ENCODE data around the gene ADAM22. TPM values are rescaled to one million over a fixed set of nuclear protein-coding genes. Genes with fewer than 3 reads are reported as not detected.

Gene ADAM22
- polyA plus RNA-seq, 1 of the 3 experiments (the other 2 are of a cell fraction): 3.0 TPM

DNA sequence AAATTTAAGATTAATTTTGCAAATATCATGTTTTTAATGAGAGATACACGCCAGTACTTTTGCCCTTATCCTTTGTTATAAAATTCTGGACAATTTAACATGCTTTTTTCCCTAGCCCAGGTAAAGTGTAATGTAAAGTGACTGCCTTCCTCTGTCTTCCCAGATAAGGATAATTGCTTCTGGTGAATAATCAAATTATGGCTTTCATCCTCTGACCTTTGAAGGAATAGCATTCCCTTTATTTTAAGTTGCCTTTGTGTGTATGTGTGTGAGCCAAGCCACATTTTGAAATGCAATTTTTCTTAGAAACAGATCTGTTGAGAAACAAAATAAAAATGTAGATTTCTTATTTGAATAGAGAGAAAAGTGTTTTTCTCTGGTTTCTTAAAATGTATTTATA lies 107.5 kb downstream of the ADAM22 start:
- WGBS (ENCODE audit: low lambda C conversion rate): 71% methylated on average over 1 of the region's 1 CpG
- Histone ChIP-seq H3K27me3 (ENCODE audit: insufficient read depth) (no peaks in the 10 kb centered on the region), H3K9me3 (no peaks in the 10 kb centered on the region), H3K36me3 (replicated peaks in 1 of 2; ENCODE audit: control insufficient read depth in 1 of 2, insufficient read depth in 2 of 2, low read length in 1 of 2) (no peaks in the 10 kb centered on the region), H3K9ac (no peak overlapping the region), H3K4me1 (ENCODE audit: control insufficient read depth in 1 of 2, insufficient read depth in 2 of 2, low read depth in 1 of 2, low read length in 1 of 2) (peaks cover 0 to 47% of the 10 kb centered on the region in 2 experiments; a peak in 2 of 4 replicates), H2AFZ (ENCODE audit: low read depth) (no peak overlapping the region), H4K20me1 (ENCODE audit: insufficient read depth) (no peaks in the 10 kb centered on the region), H3K79me2 (ENCODE audit: insufficient read depth) (no peaks in the 10 kb centered on the region), H3F3A (replicated peaks; ENCODE audit: insufficient read depth) (no peaks in the 10 kb centered on the region), H3K4me3 (ENCODE audit: low read depth in 2 of 2, low read length in 1 of 2) (no peak overlapping the region), H3K4me2 (no peak overlapping the region; the same call in 1 of the 2 replicates), H3K27ac (ENCODE audit: low read depth in 2 of 2, low read length in 1 of 2) (peak overlapping the region in 1 of 2 experiments; percentile 61; a peak in 2 of 4 replicates), H3K9me2 (no peaks in the 10 kb centered on the region)
- ChIA-PET POLR2A (no interaction called here), CTCF (interaction anchor here (2.1 kb wide), 1 partner anchor 76 kb away, joined by 7 read pairs; no protein-coding TSS in a partner anchor)
- TF ChIP-seq, protein P1, sequence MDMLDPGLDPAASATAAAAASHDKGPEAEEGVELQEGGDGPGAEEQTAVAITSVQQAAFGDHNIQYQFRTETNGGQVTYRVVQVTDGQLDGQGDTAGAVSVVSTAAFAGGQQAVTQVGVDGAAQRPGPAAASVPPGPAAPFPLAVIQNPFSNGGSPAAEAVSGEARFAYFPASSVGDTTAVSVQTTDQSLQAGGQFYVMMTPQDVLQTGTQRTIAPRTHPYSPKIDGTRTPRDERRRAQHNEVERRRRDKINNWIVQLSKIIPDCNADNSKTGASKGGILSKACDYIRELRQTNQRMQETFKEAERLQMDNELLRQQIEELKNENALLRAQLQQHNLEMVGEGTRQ (IDR thresholded peaks at IDR 0.05; ENCODE audit: borderline replicate concordance, low read depth, low read length): no peak
- TF ChIP-seq TCF12 (IDR thresholded peaks at IDR 0.05) (0 out of 2 replicates have a peak, but pooled peaks have one; percentile 10), EP300 (IDR thresholded peaks at IDR 0.05; ENCODE audit: borderline replicate concordance in 1 of 2, low read depth in 1 of 2, low read length in 1 of 2) (peak in 1 of 2 experiments; percentile 54; a peak in 1 of 4 replicates), MXI1 (IDR thresholded peaks at IDR 0.05; ENCODE audit: low read depth, low read length) (peak; percentile 23; the same call in 1 of the 2 replicates), RCOR1 (IDR thresholded peaks at IDR 0.05; ENCODE audit: low read length) (peak; percentile 17; the same call in 1 of the 2 replicates), TAF1 (IDR thresholded peaks at IDR 0.05; ENCODE audit: borderline replicate concordance, low read depth, low read length) (no peak)
- TF ChIP-seq, protein P2, sequence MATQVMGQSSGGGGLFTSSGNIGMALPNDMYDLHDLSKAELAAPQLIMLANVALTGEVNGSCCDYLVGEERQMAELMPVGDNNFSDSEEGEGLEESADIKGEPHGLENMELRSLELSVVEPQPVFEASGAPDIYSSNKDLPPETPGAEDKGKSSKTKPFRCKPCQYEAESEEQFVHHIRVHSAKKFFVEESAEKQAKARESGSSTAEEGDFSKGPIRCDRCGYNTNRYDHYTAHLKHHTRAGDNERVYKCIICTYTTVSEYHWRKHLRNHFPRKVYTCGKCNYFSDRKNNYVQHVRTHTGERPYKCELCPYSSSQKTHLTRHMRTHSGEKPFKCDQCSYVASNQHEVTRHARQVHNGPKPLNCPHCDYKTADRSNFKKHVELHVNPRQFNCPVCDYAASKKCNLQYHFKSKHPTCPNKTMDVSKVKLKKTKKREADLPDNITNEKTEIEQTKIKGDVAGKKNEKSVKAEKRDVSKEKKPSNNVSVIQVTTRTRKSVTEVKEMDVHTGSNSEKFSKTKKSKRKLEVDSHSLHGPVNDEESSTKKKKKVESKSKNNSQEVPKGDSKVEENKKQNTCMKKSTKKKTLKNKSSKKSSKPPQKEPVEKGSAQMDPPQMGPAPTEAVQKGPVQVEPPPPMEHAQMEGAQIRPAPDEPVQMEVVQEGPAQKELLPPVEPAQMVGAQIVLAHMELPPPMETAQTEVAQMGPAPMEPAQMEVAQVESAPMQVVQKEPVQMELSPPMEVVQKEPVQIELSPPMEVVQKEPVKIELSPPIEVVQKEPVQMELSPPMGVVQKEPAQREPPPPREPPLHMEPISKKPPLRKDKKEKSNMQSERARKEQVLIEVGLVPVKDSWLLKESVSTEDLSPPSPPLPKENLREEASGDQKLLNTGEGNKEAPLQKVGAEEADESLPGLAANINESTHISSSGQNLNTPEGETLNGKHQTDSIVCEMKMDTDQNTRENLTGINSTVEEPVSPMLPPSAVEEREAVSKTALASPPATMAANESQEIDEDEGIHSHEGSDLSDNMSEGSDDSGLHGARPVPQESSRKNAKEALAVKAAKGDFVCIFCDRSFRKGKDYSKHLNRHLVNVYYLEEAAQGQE (IDR thresholded peaks at IDR 0.05; ENCODE audit: low read depth, low read length): no peak
- DNase-seq: peak; percentile 26

DNA sequence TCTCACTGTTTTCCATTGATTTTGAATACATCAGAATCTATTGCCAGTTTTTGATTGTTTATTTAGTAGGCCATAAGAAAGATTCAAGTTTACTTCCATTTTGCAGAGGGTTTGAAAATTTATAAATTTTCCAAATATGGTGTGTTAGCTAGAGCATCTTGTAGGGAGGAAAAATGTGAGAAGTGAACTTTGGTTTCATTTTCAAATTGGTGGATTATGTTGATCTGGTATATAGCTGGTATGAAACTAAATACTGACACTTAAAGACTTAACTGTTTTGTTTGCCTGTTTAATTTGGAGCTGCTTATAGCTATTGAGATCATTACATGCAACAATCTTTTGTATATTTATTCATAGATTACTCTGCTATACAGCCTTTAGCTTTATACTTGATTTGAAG lies 108.1 kb downstream of the ADAM22 start:
- POLR2A ChIA-PET: interaction anchor here (2.6 kb wide), 1 partner anchor 108 kb away, joined by 14 read pairs; the partner anchor contains the start of gene ADAM22
- H3K4me3 ChIP-seq (ENCODE audit: low read depth in 2 of 2, low read length in 1 of 2): no peak overlapping the region
- no peaks in the 10 kb centered on the region for H3K9me3 ChIP-seq
- DNase-seq: no peak
- CTCF ChIA-PET: interaction anchor here (1.0 to 2.1 kb wide), 6 partner anchors 16 to 245 kb away, joined by 3 to 7 read pairs (median 3); partner anchors contain the start of gene ADAM22
- no peaks in the 10 kb centered on the region for H3K9me2 ChIP-seq
- no peaks in the 10 kb centered on the region for H3F3A ChIP-seq (replicated peaks; ENCODE audit: insufficient read depth)
- peaks cover 0 to 49% of the 10 kb centered on the region in 2 experiments; a peak in 2 of 4 replicates for H3K4me1 ChIP-seq (ENCODE audit: control insufficient read depth in 1 of 2, insufficient read depth in 2 of 2, low read depth in 1 of 2, low read length in 1 of 2)
- no peaks in the 10 kb centered on the region for H3K79me2 ChIP-seq (ENCODE audit: insufficient read depth)
- no peak overlapping the region for H3K9ac ChIP-seq
- peak overlapping the region; percentile 8; the same call in 1 of the 2 replicates for H2AFZ ChIP-seq (ENCODE audit: low read depth)
- H3K27me3 ChIP-seq (ENCODE audit: insufficient read depth): no peaks in the 10 kb centered on the region
- H3K27ac ChIP-seq (ENCODE audit: low read depth in 2 of 2, low read length in 1 of 2): peak overlapping the region in 1 of 2 experiments; percentile 61; a peak in 2 of 4 replicates
- TF ChIP-seq POLR2AphosphoS5 (IDR thresholded peaks at IDR 0.05; ENCODE audit: low read depth, low read length): no peak
- TF ChIP-seq SMC3 (IDR thresholded peaks at IDR 0.05; ENCODE audit: low read depth, low read length): no peak
- TF ChIP-seq, protein P3, sequence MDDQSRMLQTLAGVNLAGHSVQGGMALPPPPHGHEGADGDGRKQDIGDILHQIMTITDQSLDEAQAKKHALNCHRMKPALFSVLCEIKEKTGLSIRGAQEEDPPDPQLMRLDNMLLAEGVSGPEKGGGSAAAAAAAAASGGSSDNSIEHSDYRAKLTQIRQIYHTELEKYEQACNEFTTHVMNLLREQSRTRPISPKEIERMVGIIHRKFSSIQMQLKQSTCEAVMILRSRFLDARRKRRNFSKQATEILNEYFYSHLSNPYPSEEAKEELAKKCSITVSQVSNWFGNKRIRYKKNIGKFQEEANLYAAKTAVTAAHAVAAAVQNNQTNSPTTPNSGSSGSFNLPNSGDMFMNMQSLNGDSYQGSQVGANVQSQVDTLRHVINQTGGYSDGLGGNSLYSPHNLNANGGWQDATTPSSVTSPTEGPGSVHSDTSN (IDR thresholded peaks at IDR 0.05): no peak
- TF ChIP-seq TAF1 (IDR thresholded peaks at IDR 0.05; ENCODE audit: borderline replicate concordance, low read depth, low read length): no peak
- no peak for TF ChIP-seq YY1 (IDR thresholded peaks at IDR 0.05; ENCODE audit: low read depth)
- no peaks in the 10 kb centered on the region for H3K36me3 ChIP-seq (replicated peaks in 1 of 2; ENCODE audit: control insufficient read depth in 1 of 2, insufficient read depth in 2 of 2, low read length in 1 of 2)
- H4K20me1 ChIP-seq (ENCODE audit: insufficient read depth): no peaks in the 10 kb centered on the region
- H3K4me2 ChIP-seq: peak overlapping the region; percentile 12; the same call in 1 of the 2 replicates

Data from SK-N-SH (cell line).